GM06990 (cell line): ENCODE data around the gene DSTYK.
A peak's percentile ranks its signal among the peaks of the same experiment; 100 is the strongest.
"Not testable (repeated sequence)": the region's sequence is repeated elsewhere in the genome, so short reads cannot be mapped to it uniquely, and the experiment has no call there.

Experiments
- DNase-seq: peaks from one replicate; pipeline ENCODE4 v3.0.0-alpha.2; 2011; ENCODE audit not compliant: insufficient read length; ENCODE audit errors: extremely low read depth
- H3K27me3 ChIP-seq: replicated peaks from 2 replicates; pipeline ENCODE4 v1.6.0; 2011; ENCODE audit warnings: low read length; ENCODE audit not compliant: control insufficient read depth, insufficient read depth
- H3K36me3 ChIP-seq: 2 replicates; pipeline ENCODE4 v1.5.1; 2011; ENCODE audit warnings: low read length; ENCODE audit not compliant: control insufficient read depth, insufficient read depth
- H3K4me3 ChIP-seq: replicated peaks from 2 replicates; pipeline ENCODE4 v1.5.1; 2011; ENCODE audit warnings: low read depth, mild to moderate bottlenecking, control low read depth, low read length
- CTCF ChIP-seq: IDR thresholded peaks from 2 replicates; pipeline ENCODE4 v1.5.1; 2011; ENCODE audit warnings: low read length, control low read depth, mild to moderate bottlenecking, inconsistent platforms; ENCODE audit not compliant: insufficient read depth, poor library complexity, severe bottlenecking

The DSTYK gene

GRCh38 chr1:205187420-205187819, 24.1 kb downstream of the DSTYK start:
- DNase-seq = no peak

GRCh38 chr1:205186191-205186590, 25.3 kb downstream of the DSTYK start:
- Histone ChIP-seq H3K36me3 (no peaks in the 10 kb centered on the region), H3K27me3 (no peaks in the 10 kb centered on the region), H3K4me3 (no peak overlapping the region)
- no peak for TF ChIP-seq CTCF
- DNase-seq = peak; percentile 5

More at GRCh38 chr1:205187420-205187819, 24.1 kb downstream of the DSTYK start:
- no peaks in the 10 kb centered on the region for H3K36me3 ChIP-seq
- no peak overlapping the region for H3K4me3 ChIP-seq
- TF ChIP-seq CTCF = no peak
- H3K27me3 ChIP-seq = no peaks in the 10 kb centered on the region

GRCh38 chr1:205183676-205184335, 27.7 kb downstream of the DSTYK start:
- H3K4me3 ChIP-seq = no peak overlapping the region
- TF ChIP-seq CTCF = no peak
- no peaks in the 10 kb centered on the region for H3K27me3 ChIP-seq
- DNase-seq = no peak
- no peaks in the 10 kb centered on the region for H3K36me3 ChIP-seq

GRCh38 chr1:205182930-205183329, 28.6 kb downstream of the DSTYK start:
- no peak for TF ChIP-seq CTCF

GRCh38 chr1:205180331-205180730, 31.2 kb downstream of the DSTYK start:
- not testable (repeated sequence) for H3K36me3 ChIP-seq, H3K27me3 ChIP-seq, DNase-seq, H3K4me3 ChIP-seq

More at GRCh38 chr1:205182930-205183329, 28.6 kb downstream of the DSTYK start:
- no peak overlapping the region for H3K4me3 ChIP-seq
- no peak for DNase-seq
- no peaks in the 10 kb centered on the region for H3K36me3 ChIP-seq
- no peaks in the 10 kb centered on the region for H3K27me3 ChIP-seq

- Histone ChIP-seq H3K4me3 (no peak overlapping the region), H3K36me3 (no peaks in the 10 kb centered on the region), H3K27me3 (no peaks in the 10 kb centered on the region)
- no peak for DNase-seq
- TF ChIP-seq CTCF = no peak
Observed at GRCh38 chr1:205179842-205180241, 31.7 kb downstream of the DSTYK start.
